Globus pallidus (tissue), 1 donor: ENCODE measurements around the gene KDM4B.

ENCODE experiments used
- DNase-seq: peaks from one replicate; pipeline ENCODE4 v3.0.0-alpha.2; 2015; ENCODE audit warnings: low spot score

KDM4B gene

GRCh38 chr19:5091018-5091683 is 122.2 kb downstream of the KDM4B start:
- no peak for DNase-seq

- DNase-seq: no peak
Measured at GRCh38 chr19:5091684-5092480, 123.0 kb downstream of the KDM4B start.

GRCh38 chr19:5092481-5092843 is 123.5 kb downstream of the KDM4B start:
- DNase-seq: no peak

GRCh38 chr19:5093297-5093928 is 124.5 kb downstream of the KDM4B start:
- no peak for DNase-seq

GRCh38 chr19:5093948-5094718 is 125.2 kb downstream of the KDM4B start:
- no peak for DNase-seq

- no peak for DNase-seq
Measured at GRCh38 chr19:5094768-5095567, 126.1 kb downstream of the KDM4B start.

GRCh38 chr19:5095568-5095850 is 126.6 kb downstream of the KDM4B start:
- DNase-seq: no peak

GRCh38 chr19:5096536-5096935 is 127.6 kb downstream of the KDM4B start:
- DNase-seq: no peak

GRCh38 chr19:5097331-5097930 is 128.5 kb downstream of the KDM4B start:
- DNase-seq: no peak

- no peak for DNase-seq
Measured at GRCh38 chr19:5097959-5098623, 129.2 kb downstream of the KDM4B start.

- DNase-seq: no peak
Measured at GRCh38 chr19:5098646-5099045, 129.7 kb downstream of the KDM4B start.

- DNase-seq: no peak
Measured at GRCh38 chr19:5099701-5100221, 130.8 kb downstream of the KDM4B start.

GRCh38 chr19:5101871-5102270 is 133.0 kb downstream of the KDM4B start:
- no peak for DNase-seq

GRCh38 chr19:5102520-5102919 is 133.6 kb downstream of the KDM4B start:
- DNase-seq: no peak

- DNase-seq: peak; percentile 56
Measured at GRCh38 chr19:5103061-5103701, 134.3 kb downstream of the KDM4B start.

GRCh38 chr19:5103812-5104410 is 135.0 kb downstream of the KDM4B start:
- DNase-seq: peak; percentile 23

GRCh38 chr19:5104871-5105351 is 136.0 kb downstream of the KDM4B start:
- no peak for DNase-seq

- no peak for DNase-seq
Measured at GRCh38 chr19:5106191-5106726, 137.3 kb downstream of the KDM4B start.

- no peak for DNase-seq
Measured at GRCh38 chr19:5106971-5107370, 138.1 kb downstream of the KDM4B start.
